AG04449 (cell line): Measurements from ENCODE around the gene NFE2L2.
"Not testable (repeated sequence)": the region's sequence is repeated elsewhere in the genome, so short reads cannot be mapped to it uniquely, and the experiment has no call there.

Experiments
- CTCF ChIA-PET: fragments of 350-600 bp; formaldehyde crosslinking; extraction: SDS; loops from one replicate; lab custom pipeline; 2021; ENCODE audit warnings: antibody characterized with exemption; lab: Yijun Ruan, JAX
- POLR2A ChIA-PET: fragments of 400-600, 350-600 bp; formaldehyde crosslinking; extraction: SDS; loops from one replicate; lab custom pipeline; 2020; ENCODE audit warnings: antibody characterized with exemption, inconsistent platforms; lab: Yijun Ruan, JAX
- DNase-seq: peaks from one replicate; pipeline ENCODE4 v3.0.0-alpha.2; 2010; ENCODE audit warnings: low read depth, low spot score
- H3K4me3 ChIP-seq: 2 replicates; pipeline ENCODE4 v1.5.1; 2011; ENCODE audit warnings: low read depth, mild to moderate bottlenecking, control low read depth, low read length
- CTCF ChIP-seq: IDR thresholded peaks from one replicate; pipeline ENCODE4 v1.5.1; 2011; ENCODE audit warnings: mild to moderate bottlenecking, moderate library complexity, low read length, control low read depth, inconsistent platforms; ENCODE audit not compliant: insufficient read depth; ENCODE audit errors: missing control alignments

Gene NFE2L2

GRCh38 chr2:177211576-177212105 is 52.9 kb downstream of the NFE2L2 start:
- H3K4me3 ChIP-seq: peak overlapping the region; percentile 63
- DNase-seq: no peak
- TF ChIP-seq CTCF: no peak
- CTCF ChIA-PET: interaction anchor here (1.0 to 1.5 kb wide), 2 partner anchors 12 to 47 kb away, joined by 4 read pairs; no protein-coding TSS in a partner anchor
- POLR2A ChIA-PET: interaction anchor here (1.0 to 1.7 kb wide), 3 partner anchors 13 to 53 kb away, joined by 3 to 20 read pairs (median 9); partner anchors contain the start of gene NFE2L2

GRCh38 chr2:177211169-177211568 is 53.4 kb downstream of the NFE2L2 start:
- TF ChIP-seq CTCF: no peak
- no peak for DNase-seq
- ChIA-PET CTCF (interaction anchor here (1.0 to 1.5 kb wide), 2 partner anchors 12 to 47 kb away, joined by 4 read pairs; no protein-coding TSS in a partner anchor), POLR2A (interaction anchor here (1.7 kb wide), 2 partner anchors 45 to 53 kb away, joined by 9 to 20 read pairs; partner anchors contain the start of gene NFE2L2)
- peak overlapping the region; percentile 63 for H3K4me3 ChIP-seq

- ChIA-PET POLR2A (no interaction called here), CTCF (no interaction called here)
- no peak for TF ChIP-seq CTCF
- no peak for DNase-seq
- no peak overlapping the region for H3K4me3 ChIP-seq
These were observed 57.4 kb downstream of the NFE2L2 start for GRCh38 chr2:177207101-177207500.

- POLR2A ChIA-PET: no interaction called here
- H3K4me3 ChIP-seq: no peak overlapping the region
- DNase-seq: no peak
- CTCF ChIA-PET: interaction anchor here (0.7 kb wide), 1 partner anchor 10 kb away, joined by 3 read pairs; no protein-coding TSS in a partner anchor
- no peak for TF ChIP-seq CTCF
These were observed 60.1 kb downstream of the NFE2L2 start for GRCh38 chr2:177204417-177204816.

- no peak overlapping the region for H3K4me3 ChIP-seq
- ChIA-PET POLR2A (interaction anchor here (1.1 kb wide), 1 partner anchor 11 kb away, joined by 6 read pairs; the partner anchor contains the start of gene HNRNPA3), CTCF (interaction anchor here (1.1 kb wide), 1 partner anchor 40 kb away, joined by 3 read pairs; no protein-coding TSS in a partner anchor)
- TF ChIP-seq CTCF: no peak
- no peak for DNase-seq
These were observed 62.6 kb downstream of the NFE2L2 start for GRCh38 chr2:177201919-177202346.

GRCh38 chr2:177200419-177200818 is 64.1 kb downstream of the NFE2L2 start:
- H3K4me3 ChIP-seq, DNase-seq, POLR2A ChIA-PET, CTCF ChIA-PET: not testable (repeated sequence)

GRCh38 chr2:177195194-177195593 is 69.3 kb downstream of the NFE2L2 start:
- POLR2A ChIA-PET: no interaction called here
- TF ChIP-seq CTCF: no peak
- CTCF ChIA-PET: no interaction called here
- no peak for DNase-seq
- no peak overlapping the region for H3K4me3 ChIP-seq
